Measurements from ENCODE around the gene ABCG2.
"Not testable (repeated sequence)": the region's sequence is repeated elsewhere in the genome, so short reads cannot be mapped to it uniquely, and the experiment has no call there.

Gene ABCG2

GRCh38 chr4:88109123-88109881 lies 49.1 kb downstream of the ABCG2 start:
- no peak for DNase-seq

- DNase-seq, result no peak
These were observed 49.7 kb downstream of the ABCG2 start for GRCh38 chr4:88108747-88109122.

GRCh38 chr4:88108108-88108465 lies 50.4 kb downstream of the ABCG2 start:
- DNase-seq, result not testable (repeated sequence)

DNA sequence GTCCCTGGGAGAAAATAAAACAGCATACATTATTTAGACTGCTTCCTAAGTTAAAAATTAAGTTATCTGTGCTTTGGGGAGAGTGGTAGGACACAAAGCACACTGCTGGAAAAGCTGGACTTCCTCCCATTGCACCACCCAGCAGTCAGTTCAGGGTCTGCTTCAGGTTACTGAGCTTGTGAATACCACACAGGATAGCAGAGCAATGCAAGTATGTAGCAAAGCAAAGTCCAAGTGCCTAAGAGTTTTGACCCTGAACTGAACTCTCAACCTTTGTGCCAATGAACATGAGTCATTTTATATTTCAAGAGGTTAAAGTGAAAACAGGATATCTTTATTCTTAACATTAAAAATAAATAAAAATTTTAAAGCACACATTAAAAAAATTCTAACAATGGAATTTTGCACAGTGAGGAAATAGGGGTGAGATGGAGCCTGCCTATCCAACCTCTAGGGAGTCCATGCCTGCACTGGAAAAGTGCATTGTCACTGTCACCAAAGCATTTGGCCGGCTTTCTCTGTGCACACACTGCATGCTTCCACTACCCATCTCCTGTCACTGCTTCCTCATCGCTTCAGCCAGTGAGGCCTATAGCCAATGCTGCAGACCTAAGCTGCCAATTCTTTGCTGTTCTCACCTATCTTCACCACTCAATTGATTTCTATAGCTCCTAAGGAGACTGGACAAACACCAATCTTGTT lies 50.9 kb downstream of the ABCG2 start:
- no peak for DNase-seq

GRCh38 chr4:88106205-88106604 lies 52.2 kb downstream of the ABCG2 start:
- no peak for DNase-seq

- DNase-seq, result no peak
These were observed 53.4 kb downstream of the ABCG2 start for GRCh38 chr4:88104902-88105610.

DNA sequence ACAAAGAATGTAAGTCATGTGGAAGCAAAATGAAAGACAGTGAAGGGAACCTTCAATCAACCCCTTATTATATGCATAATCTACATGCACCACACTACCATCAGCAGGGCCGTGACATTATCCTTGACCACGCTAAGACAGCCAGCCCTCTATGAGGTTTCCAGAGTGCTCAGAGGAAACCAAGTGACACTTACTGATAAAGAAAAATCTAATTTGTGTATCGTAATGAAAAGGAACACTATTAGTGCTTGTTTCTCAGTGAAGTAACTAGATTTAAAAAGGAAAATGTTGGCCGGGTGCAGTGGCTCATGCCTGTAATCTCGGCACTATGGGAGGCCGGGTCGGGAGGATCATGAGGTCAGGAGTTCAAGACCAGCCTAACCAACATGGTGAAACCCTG lies 56.4 kb downstream of the ABCG2 start:
- no peak for DNase-seq

DNA sequence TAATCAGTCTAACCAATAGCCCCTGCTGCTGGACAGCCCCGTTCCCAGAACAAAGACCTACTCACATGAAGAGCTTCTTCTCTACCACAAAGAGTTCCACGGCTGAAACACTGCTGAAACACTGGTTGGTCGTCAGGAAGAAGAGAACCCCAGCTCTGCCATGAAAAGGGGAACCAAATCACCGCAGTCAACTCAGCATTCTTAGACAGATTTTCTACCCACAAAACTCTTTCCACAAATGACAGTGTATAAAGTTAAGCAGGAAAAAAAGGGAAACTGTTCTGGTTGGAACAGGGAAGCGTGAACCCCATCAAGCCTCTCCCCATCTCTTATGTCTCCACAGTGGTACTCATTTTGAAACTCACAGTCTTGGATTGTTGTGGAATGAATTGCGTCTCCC lies 57.3 kb downstream of the ABCG2 start:
- no peak for DNase-seq

DNA sequence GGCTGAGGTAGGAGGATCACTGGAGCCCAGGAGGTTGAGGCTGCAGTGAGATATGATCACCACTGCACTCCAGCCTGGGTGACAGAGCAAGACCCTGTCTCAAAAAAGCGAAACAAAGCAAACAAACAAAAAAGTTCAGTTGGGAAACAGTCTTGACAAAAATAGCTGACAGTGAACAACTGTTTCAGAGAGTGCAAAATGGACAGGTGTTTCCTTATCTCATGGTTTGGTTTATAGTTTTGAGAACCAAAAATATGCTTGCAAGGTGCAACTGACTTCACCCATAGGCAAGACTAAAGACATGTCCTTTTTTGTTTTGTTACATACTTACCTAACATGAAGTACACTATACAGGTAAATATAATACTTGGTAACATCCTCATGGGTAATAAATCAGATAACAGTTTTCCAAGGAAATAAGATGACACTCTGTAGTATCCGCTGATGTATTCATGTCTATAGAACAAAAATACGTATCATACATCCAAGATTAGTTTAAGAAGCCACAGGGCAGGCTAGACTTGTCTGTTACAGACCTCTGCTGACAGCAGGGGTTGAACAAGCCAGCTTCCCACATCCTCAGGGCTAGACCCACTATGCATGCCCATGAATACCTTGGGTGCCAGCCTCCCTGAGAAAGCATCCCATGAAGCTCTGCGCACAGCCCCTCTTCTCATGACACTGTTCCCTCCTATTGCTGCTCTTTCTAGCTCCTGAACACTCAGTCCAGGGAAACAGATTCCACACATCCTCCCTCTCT lies 59.3 kb downstream of the ABCG2 start:
- DNase-seq, result no peak

DNA sequence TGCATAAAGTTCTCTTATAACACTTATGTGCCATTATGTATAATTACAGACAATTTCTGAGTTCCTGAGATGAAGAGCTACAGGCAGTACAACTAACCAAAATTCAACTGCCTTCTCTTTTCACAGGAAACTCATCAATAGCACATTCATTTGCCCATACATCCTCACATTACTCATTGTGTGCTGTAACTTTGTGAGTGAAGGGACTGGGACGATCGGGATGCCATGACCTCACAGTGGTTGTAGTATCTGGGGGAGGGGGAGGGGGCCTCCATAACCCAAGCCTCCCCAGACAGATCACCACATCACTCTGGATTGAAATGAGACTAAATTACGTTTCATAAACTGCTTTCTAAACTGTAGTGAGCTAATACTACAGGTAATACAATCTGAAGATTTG lies 60.7 kb downstream of the ABCG2 start:
- no peak for DNase-seq

GRCh38 chr4:88097301-88097700 lies 61.1 kb downstream of the ABCG2 start:
- no peak for DNase-seq

DNA sequence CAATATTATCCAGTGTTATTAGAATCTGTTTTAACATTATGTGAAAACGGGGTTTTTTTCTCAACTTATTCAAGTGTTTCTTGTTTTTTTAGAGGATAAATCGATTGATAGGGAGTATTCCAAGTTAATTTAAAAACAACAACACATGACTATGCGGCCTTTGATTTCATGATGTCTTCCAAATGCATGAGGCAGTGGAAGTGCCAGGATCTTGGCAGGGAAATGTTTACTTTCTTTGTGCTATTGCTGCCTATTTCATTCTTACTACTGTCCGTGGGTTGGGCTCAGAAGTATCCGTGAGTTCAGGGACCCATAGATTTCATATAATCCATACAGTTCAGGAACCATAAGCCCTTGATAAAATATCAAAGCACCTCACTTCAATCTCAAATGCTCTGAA lies 64.6 kb downstream of the ABCG2 start:
- DNase-seq, result no peak

GRCh38 chr4:88091378-88091777 lies 67.1 kb downstream of the ABCG2 start:
- DNase-seq, result no peak

DNA sequence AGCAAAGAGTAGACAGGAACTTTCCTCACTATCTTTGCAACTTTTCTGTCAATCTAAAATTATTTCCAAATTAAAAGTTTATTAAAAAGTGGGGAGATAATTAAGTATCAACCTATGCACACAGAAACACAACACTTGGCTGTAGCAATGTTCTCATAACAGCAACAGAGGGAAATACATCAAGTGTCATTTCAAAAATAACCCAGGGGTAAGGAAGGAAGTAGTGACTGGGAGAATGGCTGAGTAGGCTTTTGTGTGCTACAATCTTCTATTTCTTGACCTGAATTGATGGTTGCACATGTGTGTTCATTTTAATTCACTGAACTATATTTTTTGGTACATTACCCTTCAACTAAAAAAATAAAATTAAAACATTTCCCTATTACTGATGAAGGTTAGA lies 67.5 kb downstream of the ABCG2 start:
- no peak for DNase-seq

DNA sequence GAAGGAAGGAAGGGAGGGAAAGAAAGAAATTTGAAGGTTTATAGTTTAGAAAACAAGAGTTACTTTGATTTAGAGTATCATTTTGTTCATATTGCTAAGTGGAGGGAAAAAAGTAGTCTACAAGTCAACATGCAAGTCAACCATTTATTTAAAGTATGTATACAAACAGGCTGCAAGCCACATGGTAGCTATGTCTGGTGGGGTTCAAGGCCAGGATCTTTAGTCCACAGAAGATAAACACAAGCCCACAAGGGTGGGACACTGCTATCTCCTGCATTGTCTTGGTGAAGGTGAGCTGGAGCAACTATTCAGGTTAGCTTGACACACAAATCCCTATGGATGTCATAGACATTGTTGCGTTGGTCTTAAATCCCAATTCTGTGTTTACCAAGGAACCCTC lies 71.4 kb downstream of the ABCG2 start:
- DNase-seq, result no peak

- DNase-seq, result no peak
These were observed 77.8 kb downstream of the ABCG2 start for GRCh38 chr4:88080626-88081025.

- DNase-seq, result no peak
These were observed 79.9 kb downstream of the ABCG2 start for GRCh38 chr4:88078579-88078978.

DNA sequence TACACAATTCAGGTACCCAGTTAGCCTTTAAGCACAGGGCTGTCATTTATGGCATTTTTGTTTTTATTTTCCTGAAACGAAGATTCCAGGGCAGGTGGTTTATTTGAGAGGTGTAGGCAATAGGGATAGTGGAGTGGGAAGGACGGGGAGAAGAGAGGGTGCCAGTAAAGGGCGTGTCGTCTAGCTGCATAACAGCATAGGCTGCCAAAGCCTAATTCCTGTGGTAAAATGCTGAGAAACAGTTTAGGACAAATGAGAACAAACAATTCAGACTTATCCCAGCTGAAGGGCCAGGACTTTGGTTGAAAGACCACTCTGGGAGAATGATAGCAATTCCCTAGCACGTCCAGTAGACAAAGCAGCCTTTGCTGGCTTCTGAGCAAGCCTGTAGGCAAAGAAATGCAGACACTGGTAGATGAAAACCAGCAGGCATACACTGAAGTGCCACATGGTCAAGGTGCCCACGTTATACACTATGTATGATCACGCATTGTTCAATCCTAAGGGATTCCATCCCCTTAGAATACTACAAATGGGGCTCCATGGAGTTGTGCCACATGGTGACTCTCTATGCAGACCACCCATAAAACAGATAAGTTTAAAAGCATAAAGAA lies 80.4 kb downstream of the ABCG2 start:
- DNase-seq, result no peak

DNA sequence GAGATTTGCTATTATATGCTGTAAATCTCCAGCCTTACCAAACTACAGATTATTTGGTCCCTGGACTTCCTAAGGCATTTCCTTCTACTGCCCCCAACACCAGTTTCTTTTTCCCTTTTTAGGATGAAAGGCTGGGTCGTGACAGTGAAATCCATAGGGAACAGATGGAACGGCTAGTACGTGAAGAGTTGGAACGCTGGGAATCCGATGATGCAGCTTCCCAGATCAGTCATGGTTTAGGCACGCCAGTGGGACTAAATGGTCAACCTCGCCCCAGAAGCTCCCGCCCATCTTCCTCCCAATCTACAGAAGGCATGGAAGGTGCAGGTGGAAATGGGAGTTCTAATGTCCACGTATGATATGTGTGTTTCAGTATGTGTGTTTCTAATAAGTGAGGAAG lies 83.1 kb downstream of the ABCG2 start:
- no peak for DNase-seq

DNA sequence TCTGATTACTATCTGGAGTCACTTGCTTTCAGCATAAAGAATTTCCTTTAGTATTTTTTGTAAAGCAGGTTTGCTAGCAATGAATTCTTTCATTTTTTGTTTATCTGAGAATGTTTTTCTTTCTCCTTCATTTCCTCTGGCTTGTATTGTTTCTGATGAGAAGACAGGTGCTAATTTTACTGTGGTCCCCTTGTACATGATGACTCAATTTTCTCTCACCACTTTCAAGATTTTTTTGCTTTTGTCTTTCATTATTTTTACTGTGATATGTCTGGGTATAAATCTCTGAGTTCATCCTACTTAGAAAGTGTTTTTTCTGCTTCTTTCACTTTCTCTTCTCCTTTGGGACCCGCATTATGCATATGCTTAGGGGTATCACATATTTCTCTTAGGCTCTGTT lies 88.4 kb downstream of the ABCG2 start:
- DNase-seq, result no peak

GRCh38 chr4:88064410-88064809 lies 94.0 kb downstream of the ABCG2 start:
- DNase-seq, result no peak

- no peak for DNase-seq
These were observed 94.7 kb downstream of the ABCG2 start for GRCh38 chr4:88063634-88064296.

Measured in NCI-H1105 (cell line).